SKM-1 (cell line): ENCODE measurements around the gene HTRA1.

Source experiments
- DNase-seq: peaks from one replicate; lab custom pipeline; 2025; ENCODE audit not compliant: unreplicated experiment; lab: John Stamatoyannopoulos, UW

HTRA1 gene

DNA sequence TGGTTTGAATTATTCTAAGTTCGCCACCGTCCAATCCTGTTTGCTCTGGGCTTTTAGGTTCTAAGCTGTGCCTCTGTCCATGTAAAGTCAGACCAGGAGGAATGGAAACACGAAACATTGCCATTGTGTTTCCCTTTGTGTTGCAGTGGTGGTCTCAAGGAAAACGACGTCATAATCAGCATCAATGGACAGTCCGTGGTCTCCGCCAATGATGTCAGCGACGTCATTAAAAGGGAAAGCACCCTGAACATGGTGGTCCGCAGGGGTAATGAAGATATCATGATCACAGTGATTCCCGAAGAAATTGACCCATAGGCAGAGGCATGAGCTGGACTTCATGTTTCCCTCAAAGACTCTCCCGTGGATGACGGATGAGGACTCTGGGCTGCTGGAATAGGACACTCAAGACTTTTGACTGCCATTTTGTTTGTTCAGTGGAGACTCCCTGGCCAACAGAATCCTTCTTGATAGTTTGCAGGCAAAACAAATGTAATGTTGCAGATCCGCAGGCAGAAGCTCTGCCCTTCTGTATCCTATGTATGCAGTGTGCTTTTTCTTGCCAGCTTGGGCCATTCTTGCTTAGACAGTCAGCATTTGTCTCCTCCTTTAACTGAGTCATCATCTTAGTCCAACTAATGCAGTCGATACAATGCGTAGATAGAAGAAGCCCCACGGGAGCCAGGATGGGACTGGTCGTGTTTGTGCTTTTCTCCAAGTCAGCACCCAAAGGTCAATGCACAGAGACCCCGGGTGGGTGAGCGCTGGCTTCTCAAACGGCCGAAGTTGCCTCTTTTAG lies 52.9 kb downstream of the HTRA1 start:
- no peak for DNase-seq

DNA sequence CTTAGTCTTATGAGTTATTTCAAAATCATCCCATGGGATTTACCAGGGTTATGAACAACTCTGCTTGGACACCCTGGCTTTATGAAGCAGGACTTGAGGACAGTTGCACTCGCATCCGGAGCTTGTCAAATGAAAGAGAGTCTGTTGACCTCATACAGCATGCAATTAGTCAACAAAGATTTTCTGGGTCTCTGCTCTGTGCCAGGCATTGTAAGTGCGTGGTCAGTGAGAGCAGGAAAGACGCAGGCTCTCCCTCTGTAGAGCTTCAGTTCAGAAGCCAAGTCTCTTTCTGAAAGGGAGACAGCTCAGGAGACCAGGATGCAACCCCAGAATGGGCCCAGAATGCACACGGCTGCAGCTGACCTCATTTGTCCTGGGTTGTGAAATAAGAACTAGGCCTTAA lies 53.7 kb downstream of the HTRA1 start:
- no peak for DNase-seq

DNA sequence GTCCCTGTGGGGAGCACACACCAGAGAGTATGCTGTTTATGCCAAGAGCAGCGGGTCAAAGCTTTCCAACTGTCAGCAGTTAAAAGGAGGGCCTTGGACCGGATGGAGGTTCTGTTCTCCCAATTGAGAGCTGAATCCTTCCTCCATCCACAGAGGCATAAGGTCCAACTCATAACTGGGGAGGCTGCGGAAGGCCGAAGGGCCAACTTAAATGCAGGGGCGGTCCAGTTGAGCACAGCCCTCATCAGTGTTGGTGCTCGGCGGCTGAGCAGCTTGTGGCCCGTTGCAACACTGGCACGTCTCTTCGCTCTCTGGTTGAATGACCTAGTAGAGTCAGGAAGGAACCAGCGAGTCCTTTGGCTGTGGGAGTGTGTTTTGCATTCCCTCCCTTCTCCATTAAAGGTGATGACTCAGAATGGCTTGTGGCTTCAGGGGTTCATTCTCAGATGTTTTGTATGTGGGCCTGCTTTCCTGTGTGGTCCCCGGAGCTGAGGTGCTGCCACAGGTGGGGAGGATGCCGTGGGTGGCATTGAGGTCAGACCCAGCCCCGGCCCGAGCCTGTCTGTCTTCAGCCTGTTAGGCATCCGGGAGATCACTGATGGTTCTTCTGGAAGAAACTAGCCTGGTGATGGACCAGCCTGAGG lies 54.4 kb downstream of the HTRA1 start:
- no peak for DNase-seq

- no peak for DNase-seq
Observed at GRCh38 chr10:122516734-122517133, 55.4 kb downstream of the HTRA1 start.

DNA sequence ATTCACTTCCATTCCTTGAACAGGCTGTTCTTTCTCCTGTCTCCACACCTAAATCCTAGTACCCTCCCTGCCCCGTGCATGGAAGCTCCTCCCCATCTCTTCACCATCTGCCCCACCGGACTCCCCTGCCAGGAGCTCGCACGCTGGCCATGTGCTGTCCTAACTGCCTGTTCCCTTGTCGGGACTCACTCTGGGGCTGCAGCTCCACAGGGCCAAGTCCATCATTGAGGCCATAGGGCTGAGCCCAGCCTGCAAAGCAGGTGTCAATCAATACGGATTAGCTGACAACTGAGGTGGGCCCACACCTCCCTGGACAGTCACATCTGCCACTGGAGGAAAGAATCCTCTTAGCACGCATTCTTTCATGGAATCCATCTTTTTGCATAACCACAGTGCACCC lies 57.8 kb downstream of the HTRA1 start:
- DNase-seq = no peak

DNA sequence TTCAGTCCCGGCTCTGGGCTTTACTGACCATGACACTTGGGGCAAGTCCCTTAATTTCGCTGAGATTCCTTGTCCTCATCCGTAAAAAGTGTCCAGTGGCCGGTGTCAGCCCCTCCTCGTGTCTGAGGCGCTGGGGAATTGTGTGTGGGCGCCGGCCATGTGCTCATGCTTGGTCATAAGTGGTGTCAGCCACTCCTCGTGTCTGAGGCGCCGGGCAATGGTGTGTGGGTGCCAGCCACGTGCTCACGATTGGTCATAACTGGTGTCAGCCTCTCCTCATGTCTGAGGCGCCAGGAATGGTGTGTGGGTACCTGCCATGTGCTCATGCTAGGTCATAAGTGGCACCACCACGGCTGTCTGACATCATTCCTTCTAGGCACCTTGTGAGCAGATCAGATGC lies 58.5 kb downstream of the HTRA1 start:
- no peak for DNase-seq

DNA sequence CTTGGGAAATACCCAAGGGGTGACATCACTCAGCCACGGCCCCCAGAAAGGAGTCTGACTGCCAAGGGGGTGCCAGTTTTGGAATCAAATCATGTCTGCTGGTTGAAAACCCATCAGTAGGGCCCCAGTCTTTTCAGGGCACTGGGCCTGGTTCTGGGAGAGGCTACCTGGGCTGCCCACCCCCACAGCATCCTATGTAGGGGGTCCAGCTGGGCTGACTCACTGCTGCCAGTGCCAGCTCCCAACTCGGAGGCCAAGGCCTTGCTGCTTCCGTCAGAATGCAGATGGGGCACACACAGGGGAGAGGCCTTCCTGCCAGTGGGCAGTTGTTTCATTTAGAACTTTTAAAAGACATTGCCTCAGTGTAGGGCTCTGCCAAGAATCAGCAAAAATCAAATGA lies 59.7 kb downstream of the HTRA1 start:
- DNase-seq = no peak

- no peak for DNase-seq
Observed at GRCh38 chr10:122524811-122525210, 63.5 kb downstream of the HTRA1 start.

DNA sequence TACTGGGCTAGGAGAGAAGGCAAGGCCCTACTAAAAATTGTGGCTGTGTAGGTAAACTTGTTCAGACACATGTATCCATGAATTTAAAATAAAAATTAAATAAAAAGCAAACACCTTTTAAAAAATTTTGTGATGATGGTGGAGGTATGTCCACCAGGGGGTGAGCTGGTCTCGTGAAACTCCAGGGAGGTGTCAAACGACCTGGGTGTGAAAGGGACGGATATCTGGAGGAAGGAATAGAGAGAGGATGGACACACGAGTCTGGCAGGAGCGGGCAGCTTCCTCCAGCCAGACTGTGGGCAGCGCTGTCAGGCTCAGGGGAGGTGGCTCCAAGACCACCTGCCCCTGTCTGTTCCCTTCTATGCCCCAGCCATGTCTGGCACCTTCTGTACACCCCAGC lies 64.4 kb downstream of the HTRA1 start:
- no peak for DNase-seq

- DNase-seq = no peak
Observed at GRCh38 chr10:122526892-122527291, 65.5 kb downstream of the HTRA1 start.

DNA sequence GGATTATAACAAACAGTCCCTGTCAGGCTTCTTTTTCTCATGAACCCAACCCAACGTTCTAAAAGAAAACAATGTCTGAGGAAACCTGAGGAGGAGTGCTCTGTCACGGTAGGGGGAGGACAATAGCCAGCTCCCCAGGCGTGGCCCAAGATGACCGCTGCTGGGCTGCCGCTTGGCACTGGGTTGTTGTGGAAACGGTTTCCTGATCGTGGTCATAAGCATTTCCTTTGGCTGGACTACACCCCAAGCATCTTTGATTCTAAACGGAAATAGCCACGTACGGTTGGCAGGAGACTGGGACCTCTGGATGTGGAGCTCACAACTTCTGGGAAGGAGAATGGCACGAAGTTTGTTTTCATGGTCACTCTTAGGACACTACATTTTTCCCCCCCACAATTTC lies 68.8 kb downstream of the HTRA1 start:
- no peak for DNase-seq

- no peak for DNase-seq
Observed at GRCh38 chr10:122531261-122531660, 69.9 kb downstream of the HTRA1 start.

DNA sequence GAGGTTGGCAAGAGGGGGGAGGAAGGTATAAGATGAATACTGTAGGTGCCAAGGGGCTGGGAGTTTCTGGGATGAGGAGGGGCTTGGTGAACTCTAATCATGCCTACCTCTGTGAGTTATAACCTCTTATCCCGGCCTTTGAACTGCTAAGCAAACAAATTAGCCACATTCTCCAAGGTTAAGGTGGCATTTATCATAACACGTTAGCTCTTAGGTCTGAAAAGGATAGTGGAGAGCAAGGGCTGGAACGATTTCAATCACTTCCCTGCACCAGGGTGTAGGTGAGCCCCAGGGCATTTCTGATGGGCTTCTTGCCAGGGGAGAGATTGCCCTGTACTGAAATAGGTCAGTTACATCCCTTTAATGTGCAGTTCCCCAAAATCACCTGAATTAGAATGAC lies 70.6 kb downstream of the HTRA1 start:
- no peak for DNase-seq

- no peak for DNase-seq
Observed at GRCh38 chr10:122532601-122533296, 71.4 kb downstream of the HTRA1 start.

GRCh38 chr10:122537545-122537944 lies 76.2 kb downstream of the HTRA1 start:
- no peak for DNase-seq

DNA sequence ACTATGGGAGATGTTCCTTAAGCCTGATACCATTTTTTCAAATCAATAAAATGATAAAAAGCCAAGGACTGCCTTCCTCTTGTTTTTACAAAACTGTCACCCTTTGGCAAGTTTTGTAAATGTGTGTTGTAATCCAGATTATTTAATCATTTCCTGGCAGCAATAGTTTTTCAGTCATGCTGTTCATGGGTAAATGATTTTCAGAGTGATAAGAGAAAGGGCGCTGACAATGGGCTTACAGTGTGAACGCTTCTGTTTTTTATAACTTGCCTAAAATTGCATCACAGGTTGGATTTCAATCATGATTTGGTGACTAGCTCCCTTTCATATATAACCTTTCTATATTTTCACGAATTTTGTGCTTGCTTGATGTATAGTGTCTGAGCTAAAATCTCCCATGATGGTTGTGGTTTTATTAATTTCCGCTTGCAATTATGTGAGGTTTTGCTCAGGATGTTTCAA lies 80.2 kb downstream of the HTRA1 start:
- no peak for DNase-seq

GRCh38 chr10:122543676-122544445 lies 82.5 kb downstream of the HTRA1 start:
- no peak for DNase-seq

DNA sequence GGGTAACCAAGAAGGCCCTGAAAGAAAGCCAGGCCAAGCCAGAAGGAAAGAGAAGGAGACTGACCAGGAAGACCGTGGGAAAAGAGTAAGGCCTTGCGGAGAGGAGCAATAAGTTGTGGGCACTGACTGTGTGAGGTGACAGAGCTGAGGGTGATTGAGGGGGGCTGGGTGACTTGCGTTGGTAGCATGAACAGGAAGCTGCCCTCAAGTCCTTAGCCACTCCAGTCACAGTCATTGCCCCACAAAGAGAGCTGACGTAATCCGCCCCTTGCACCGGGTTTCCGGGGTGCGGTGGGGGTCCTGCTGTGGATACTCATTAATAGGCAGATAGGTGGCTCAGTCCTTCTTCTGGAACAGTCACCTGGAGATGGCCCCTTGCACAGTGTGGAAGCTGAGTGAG lies 83.1 kb downstream of the HTRA1 start:
- DNase-seq = no peak

GRCh38 chr10:122546242-122546641 lies 84.9 kb downstream of the HTRA1 start:
- DNase-seq = no peak

- no peak for DNase-seq
Observed at GRCh38 chr10:122548407-122549085, 87.2 kb downstream of the HTRA1 start.

DNA sequence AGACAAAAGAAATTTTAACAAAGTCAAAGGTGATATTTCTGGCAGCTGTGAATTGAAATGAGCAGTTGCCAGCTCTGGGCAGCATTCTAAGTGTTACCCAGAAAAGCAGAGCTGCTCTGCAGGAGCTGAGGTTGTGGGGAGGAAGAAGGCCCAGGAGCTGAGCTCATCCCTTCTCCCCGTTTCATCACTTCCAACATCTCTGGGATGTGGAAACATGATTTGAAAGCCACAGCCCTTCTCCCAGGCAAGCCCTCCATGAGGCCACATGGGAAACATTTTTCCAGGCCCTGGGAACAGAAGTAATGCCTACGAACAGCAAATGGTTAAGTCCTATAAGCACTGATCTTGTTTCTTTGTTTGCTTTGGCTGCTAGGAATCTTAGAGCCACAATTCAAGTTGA lies 88.3 kb downstream of the HTRA1 start:
- no peak for DNase-seq
